HG03108 (cell line): ENCODE data around the gene SSU72.
"Not testable (repeated sequence)": the region's sequence is repeated elsewhere in the genome, so short reads cannot be mapped to it uniquely, and the experiment has no call there.

Experiments used
- ATAC-seq: cut with Tn5 transposase; IDR thresholded peaks from one replicate; pipeline ENCODE4 v1.9.1; 2021; ENCODE audit warnings: moderate library complexity; ENCODE audit not compliant: unreplicated experiment

The SSU72 gene

DNA sequence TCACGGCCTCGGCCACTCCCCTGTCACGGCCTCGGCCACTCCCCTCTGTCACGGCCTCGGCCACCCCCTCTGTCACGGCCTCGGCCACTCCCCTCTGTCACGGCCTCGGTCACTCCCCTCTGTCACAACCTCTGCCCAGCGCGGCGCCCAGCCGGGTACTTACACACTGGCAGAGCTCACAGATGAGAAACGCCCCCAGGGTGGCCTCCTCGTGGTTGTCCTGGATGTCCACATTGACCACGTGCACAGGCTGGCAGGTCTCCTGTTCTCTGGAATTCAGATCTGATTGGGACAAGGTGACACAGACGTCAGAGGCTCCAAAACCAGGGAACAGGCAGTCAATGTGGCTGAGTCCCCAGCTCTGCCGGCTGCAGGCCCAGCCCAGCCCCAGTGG, 31.0 kb downstream of the SSU72 start:
- no peak for ATAC-seq

GRCh38 chr1:1542766-1543705, 31.6 kb downstream of the SSU72 start:
- ATAC-seq = no peak

DNA sequence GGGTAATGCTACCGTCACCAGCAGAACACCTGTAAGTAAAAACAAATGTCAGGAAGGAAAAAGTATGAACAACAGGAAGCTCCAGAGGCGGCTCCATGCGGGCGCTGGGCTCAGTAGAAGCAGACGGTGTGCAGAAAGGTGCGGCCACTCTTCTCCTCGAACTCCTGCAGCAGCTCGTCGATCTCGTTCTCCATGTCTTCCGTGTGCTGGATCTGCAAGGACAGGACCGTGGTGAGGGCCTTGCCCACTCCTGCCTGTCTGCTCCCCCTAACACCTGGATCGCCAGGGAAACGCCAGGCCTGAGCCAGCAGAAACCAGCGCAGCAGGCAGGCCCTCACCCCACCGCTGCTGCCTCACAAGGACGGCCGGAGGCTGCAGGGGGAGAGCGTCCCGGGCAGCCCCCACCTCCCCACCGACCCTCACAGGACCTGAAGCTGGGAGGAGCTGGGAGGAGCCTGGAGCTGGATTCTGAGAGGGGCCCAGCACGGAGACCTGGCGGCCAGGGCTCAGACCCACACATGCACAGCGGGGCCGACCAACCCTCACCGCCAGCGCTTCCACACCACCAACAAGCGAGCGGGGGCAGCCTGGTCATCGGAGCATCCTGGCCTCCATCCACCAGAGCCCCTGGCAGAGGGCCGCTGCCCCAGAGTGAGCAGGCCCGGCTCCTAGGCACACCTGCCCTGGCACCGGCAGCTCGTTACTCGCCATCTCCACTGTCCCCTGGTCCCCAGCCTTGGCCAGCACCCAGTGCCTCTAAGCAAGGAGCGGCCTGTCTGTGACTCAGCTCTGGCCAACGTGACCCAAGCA, 32.5 kb downstream of the SSU72 start:
- no peak for ATAC-seq

DNA sequence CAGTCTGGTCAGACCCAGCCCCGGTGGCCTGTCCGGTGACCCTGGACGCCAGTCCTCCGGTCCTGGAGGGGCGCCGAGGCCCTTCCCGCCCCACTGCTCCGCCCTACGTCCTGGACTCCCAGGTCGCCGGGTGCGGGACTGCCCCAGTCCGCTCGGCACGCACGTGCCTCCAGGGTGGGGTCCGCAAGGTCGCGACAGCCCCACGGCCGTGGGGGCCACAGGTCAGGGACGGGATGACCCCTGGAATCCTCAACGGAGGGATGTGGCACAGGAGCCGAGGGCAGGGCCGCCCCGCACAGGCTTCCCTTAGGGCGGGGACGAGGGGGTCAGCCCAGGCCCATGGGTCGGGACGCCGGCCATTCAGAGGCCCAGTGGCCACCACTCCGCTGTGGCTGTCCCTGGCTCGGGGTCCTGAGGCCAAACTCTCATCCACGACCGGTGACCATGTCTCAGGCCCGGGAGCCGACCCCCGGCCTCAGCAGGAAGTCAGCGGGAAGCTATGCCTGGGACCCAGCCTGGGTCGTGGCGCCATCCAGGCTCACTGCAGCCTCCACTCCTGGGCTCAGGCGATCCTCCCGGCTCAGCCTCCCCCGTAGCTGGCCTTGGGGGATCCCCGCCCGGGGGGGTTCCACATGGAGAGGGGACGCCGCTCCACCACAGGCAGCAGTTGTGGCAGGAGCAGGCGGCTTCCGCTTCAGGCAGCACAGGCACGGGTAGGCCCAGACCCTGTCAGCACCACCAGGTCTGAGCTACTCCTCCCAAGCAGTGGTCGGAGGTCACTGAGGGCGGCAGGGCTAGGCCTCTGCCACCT, 33.6 kb downstream of the SSU72 start:
- ATAC-seq = no peak

- ATAC-seq = no peak
These were observed 34.4 kb downstream of the SSU72 start, which contains the start of gene TMEM240 for GRCh38 chr1:1540090-1540817. TSS of gene TMEM240 (minus strand) at chr1:1540624. CDS start at chr1:1540346, 278 bp downstream.

DNA sequence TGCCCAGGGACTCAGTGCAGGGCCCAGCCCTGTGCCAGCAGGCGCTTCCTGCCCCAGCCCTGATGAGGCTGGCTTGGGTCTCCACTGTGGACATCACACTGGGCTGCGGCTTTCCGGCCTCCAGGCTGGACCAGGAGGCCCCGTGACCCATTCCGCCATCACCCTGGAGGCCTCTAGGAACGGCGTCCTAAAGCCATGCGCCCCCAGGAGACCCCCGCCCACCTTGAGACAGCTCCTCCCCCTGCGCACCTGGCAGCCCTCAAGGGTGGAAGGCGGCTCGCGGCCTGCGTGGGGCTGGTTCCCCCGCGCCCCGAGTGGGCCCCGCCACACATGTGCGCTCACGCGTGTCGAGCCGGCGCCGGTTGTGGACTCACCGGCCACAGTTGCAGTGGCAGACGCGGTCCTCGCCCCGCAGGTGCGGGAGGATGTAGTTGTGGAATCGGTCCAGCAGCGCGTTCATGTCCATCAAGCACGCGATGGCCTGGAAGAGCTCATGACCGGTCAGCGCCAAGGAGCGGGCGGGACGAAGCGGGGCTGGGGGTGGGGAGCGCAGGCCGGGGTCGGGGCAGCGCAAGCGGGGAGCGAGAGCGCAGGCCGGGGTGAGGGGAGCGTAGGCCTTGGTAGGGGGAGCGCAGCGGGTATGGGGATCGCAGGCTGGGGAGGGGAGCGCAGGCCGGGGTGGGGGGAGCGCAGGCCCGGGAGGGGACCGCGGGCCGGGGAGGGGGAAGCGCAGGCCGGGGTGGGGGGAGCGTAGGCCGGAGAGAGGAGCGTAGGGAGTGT, 35.2 kb downstream of the SSU72 start:
- no peak for ATAC-seq

DNA sequence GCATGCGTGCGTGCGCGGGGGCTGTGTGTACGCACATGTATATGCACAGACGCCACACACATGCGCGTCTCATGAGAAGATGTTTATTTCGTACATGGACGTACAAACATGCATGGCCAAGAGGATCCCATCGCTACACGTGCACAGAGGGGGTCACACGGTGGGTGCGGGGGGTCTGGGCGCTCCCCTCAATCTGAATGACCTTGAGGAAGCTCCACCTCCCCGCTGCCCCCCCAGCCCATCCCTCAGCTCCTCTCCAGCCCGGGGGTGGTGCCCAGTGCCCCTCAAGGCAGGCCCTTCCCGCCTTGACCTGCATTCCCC, 35.7 kb downstream of the SSU72 start:
- no peak for ATAC-seq

- ATAC-seq = no peak
These were observed 36.3 kb downstream of the SSU72 start for GRCh38 chr1:1538334-1538733.

GRCh38 chr1:1537626-1538250, 36.9 kb downstream of the SSU72 start:
- no peak for ATAC-seq

GRCh38 chr1:1536938-1537546, 37.6 kb downstream of the SSU72 start:
- ATAC-seq = no peak

GRCh38 chr1:1536019-1536937, 38.4 kb downstream of the SSU72 start:
- no peak for ATAC-seq

DNA sequence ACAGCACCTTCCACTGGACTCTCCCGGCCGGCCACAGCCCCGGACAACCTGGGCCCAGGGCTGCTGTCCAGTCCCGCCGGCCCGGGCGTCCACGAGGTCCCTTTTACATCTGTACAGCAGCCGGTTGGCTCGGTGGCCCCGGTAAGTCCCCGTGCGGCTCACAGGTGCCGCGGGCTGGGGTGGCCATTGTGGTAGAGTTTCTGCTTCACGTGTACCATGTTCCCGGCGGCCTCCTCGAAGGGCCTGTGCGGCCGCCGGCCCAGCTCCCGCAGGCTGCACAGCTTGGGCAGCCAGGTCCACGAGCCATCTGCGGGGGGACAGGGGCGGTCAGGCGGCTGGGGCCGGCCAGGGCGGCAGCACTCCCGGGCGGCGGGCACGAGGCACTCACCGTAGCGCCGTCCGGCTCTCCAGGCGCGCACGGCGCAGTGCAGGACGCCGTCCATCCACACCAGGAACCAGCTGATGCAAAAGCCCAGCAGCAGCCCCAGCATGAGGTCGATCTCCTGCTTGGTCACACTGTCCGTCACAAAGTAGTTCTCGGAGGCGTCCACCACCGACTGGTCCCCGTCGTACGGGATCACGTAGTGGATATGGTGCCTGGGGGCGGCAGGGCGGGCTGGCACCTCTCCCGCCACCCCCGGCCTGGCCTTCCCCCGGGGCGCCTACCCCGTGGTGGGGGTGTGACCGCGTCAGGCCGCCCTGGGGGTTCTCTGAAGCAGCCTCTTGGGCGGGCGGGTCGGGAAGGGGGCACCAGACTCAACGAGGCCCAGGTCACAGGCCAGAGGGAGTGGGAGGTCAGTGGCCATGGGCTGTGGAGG, 39.3 kb downstream of the SSU72 start:
- no peak for ATAC-seq

DNA sequence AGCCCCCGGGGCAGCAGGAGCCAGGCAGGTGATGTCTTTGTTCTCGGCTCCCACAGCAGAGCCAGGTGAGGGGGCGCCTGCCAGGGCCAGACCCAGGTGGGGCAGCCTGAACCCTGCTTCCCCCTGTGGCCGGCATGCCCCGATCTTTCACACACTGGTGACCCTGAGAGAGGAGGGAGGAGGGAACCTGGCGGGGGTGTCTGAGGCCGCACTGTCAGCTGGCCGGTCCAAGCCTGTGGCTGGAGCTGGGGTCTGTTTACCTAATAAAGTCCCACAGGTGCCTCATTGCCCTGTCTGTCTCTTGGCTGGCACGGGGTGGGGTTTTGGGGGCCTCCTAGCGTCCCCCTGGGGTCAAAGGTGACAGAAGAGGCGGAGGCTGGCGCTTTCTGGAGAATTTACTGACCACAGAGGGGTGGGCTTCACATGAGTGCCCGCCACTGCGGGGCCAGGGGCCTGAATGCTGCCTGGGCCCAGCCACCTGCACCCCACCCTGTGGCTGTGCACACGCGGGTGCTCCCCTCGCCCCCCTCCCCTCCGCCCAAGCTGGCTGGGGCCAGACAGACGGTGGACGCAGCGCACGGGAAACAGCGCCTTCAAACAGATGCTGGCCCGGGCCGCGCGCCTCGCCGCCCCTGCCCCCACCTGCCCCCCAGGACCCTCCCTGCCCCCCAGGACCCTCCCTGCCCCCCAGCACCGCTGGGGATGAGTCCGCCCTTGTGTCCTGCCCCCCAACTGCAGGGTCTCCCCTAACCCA, 40.1 kb downstream of the SSU72 start:
- no peak for ATAC-seq

GRCh38 chr1:1533894-1534291, 40.8 kb downstream of the SSU72 start:
- not testable (repeated sequence) for ATAC-seq

DNA sequence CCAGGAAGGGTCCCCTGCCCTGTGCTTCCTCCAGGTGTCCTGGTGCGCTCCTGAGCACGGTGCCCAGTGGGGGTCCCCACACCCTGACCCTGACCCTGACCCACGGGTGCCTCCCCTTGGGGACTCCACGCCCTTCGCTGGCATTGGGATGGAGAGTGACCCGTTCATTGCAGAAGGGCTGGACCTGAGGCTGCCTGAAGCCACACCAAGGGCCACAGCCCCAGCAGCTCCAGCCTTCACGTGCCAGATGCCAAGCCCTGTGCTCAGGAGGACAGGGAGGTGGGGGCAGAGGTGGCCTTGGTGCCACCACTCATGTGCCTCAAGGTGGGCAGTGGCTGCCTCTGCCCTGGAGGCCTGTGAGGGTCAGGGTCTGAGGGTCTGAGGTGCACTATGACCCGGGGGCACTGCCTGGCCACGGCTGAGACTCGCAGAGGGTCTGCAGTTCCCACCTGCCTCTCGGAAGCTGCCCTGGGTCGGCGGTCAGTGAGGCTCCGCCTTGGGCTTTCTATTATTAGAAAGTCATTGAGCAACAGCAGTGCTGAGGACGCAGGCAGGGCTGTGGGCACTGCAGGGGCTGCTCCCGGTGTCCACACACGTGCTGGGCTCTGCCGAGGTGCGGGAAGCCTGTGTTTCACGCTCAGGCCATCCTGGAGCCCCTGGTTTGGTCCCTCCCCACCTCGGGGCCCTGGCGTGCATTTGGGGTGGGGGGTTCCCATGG, 41.3 kb downstream of the SSU72 start:
- not testable (repeated sequence) for ATAC-seq

- no peak for ATAC-seq
These were observed 42.7 kb downstream of the SSU72 start for GRCh38 chr1:1531947-1532346.
